GM21390 (cell line): Measurements from ENCODE around the gene MTHFR.

Experiments used
- ATAC-seq: cut with Tn5 transposase; IDR thresholded peaks from one replicate; pipeline ENCODE4 v1.9.1; 2021; ENCODE audit not compliant: unreplicated experiment

Gene MTHFR

GRCh38 chr1:11736746-11737639 is 68.8 kb downstream of the MTHFR start:
- ATAC-seq: no peak

- peak; percentile 59 for ATAC-seq
Measured at GRCh38 chr1:11735854-11736745, 69.7 kb downstream of the MTHFR start, which contains the start of gene AGTRAP. Gene AGTRAP, plus strand, starts transcription at chr1:11736136. Its CDS starts 73 bp downstream, at chr1:11736209.
